ENCODE results near the gene KCTD11.

DNA sequence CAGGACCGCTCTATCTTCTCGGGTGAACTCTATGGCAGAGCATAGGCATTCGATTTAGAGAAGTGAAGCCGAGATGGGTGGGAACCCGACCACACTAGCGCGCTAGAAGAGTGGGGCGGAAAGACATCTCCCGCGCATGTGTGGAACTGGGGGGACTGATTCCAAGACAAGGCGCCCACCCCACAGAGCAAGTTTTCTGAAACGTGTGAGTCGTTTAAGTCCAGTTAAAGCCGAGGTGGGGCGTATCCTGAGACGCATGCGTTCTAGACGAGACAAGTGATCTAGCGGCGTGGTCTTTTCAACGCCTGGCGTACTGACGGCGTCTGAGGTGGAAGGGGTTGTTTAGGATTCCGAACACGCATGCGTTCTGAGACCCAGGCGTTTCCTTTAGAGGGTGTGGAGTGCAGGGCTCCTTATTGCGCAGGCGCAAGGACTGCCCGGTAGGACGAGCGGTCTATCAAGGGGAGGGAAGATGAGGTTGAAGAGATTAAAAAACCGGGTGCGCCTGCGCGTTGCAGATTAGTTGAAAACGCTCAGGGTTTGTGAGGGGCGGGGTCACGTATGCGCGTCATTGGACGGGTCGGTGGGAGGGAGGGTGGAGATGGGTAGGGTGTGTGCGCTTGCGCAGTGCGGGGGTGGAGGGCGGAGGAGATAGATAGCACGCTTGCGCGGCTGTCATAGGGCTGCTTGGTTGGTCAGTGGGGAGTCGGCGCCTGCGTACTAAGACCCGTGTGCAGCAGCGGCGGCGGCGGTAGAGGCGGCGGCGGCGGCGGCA, 44.9 kb upstream of the KCTD11 start, which contains the start of gene EIF5A:
- TF ChIP-seq, protein P1, sequence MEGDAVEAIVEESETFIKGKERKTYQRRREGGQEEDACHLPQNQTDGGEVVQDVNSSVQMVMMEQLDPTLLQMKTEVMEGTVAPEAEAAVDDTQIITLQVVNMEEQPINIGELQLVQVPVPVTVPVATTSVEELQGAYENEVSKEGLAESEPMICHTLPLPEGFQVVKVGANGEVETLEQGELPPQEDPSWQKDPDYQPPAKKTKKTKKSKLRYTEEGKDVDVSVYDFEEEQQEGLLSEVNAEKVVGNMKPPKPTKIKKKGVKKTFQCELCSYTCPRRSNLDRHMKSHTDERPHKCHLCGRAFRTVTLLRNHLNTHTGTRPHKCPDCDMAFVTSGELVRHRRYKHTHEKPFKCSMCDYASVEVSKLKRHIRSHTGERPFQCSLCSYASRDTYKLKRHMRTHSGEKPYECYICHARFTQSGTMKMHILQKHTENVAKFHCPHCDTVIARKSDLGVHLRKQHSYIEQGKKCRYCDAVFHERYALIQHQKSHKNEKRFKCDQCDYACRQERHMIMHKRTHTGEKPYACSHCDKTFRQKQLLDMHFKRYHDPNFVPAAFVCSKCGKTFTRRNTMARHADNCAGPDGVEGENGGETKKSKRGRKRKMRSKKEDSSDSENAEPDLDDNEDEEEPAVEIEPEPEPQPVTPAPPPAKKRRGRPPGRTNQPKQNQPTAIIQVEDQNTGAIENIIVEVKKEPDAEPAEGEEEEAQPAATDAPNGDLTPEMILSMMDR (IDR thresholded peaks at IDR 0.05) = peak in 1 of 7 experiments; percentile 12
- TF ChIP-seq POLR2A (IDR thresholded peaks at IDR 0.05) (peak in 2 of 4 donors; percentile 84 to 85), POLR2AphosphoS5 (IDR thresholded peaks at IDR 0.05) (peak; percentile 94 to 97 (median 95))
